ENCODE data around the gene CHST11.

The CHST11 gene

GRCh38 chr12:104454997-104455396 is 1.8 kb upstream of the CHST11 start:
- H3K4me3 ChIP-seq (ENCODE audit: insufficient read depth, low read length, poor library complexity, severe bottlenecking) = no peak overlapping the region
- TF ChIP-seq, protein P1, sequence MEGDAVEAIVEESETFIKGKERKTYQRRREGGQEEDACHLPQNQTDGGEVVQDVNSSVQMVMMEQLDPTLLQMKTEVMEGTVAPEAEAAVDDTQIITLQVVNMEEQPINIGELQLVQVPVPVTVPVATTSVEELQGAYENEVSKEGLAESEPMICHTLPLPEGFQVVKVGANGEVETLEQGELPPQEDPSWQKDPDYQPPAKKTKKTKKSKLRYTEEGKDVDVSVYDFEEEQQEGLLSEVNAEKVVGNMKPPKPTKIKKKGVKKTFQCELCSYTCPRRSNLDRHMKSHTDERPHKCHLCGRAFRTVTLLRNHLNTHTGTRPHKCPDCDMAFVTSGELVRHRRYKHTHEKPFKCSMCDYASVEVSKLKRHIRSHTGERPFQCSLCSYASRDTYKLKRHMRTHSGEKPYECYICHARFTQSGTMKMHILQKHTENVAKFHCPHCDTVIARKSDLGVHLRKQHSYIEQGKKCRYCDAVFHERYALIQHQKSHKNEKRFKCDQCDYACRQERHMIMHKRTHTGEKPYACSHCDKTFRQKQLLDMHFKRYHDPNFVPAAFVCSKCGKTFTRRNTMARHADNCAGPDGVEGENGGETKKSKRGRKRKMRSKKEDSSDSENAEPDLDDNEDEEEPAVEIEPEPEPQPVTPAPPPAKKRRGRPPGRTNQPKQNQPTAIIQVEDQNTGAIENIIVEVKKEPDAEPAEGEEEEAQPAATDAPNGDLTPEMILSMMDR (IDR thresholded peaks at IDR 0.05; ENCODE audit: insufficient read depth, low read length, poor library complexity, severe bottlenecking) = no peak
- no peak for TF ChIP-seq EZH2phosphoT487 (conservative IDR thresholded peaks at IDR 0.05; ENCODE audit: low read length)
- no peaks in the 10 kb centered on the region for H4K20me1 ChIP-seq (ENCODE audit: low read depth, low read length)
- no peaks in the 10 kb centered on the region for H3K9me2 ChIP-seq (replicated peaks; ENCODE audit: insufficient read depth, low read length)
- H3K79me2 ChIP-seq (ENCODE audit: insufficient read depth, low read length) = no peaks in the 10 kb centered on the region
- H3K4me2 ChIP-seq (ENCODE audit: low read depth, low read length, poor library complexity, severe bottlenecking) = no peak overlapping the region
- H3K9me3 ChIP-seq (ENCODE audit: insufficient read depth, low read length) = 0 out of 2 replicates have a peak, but pooled peaks cover 7% of the 10 kb centered on the region
- no peak overlapping the region for H2AFZ ChIP-seq (ENCODE audit: low read depth, low read length, severe bottlenecking)
- H3K36me3 ChIP-seq (ENCODE audit: low read length) = no peaks in the 10 kb centered on the region
- no peaks in the 10 kb centered on the region for H3K27me3 ChIP-seq (ENCODE audit: low read length)
- H3K27ac ChIP-seq (ENCODE audit: low read depth, low read length) = no peak overlapping the region
- H3F3A ChIP-seq (ENCODE audit: insufficient read depth) = no peaks in the 10 kb centered on the region
- H3K9ac ChIP-seq (ENCODE audit: low read length) = no peak overlapping the region

DNA sequence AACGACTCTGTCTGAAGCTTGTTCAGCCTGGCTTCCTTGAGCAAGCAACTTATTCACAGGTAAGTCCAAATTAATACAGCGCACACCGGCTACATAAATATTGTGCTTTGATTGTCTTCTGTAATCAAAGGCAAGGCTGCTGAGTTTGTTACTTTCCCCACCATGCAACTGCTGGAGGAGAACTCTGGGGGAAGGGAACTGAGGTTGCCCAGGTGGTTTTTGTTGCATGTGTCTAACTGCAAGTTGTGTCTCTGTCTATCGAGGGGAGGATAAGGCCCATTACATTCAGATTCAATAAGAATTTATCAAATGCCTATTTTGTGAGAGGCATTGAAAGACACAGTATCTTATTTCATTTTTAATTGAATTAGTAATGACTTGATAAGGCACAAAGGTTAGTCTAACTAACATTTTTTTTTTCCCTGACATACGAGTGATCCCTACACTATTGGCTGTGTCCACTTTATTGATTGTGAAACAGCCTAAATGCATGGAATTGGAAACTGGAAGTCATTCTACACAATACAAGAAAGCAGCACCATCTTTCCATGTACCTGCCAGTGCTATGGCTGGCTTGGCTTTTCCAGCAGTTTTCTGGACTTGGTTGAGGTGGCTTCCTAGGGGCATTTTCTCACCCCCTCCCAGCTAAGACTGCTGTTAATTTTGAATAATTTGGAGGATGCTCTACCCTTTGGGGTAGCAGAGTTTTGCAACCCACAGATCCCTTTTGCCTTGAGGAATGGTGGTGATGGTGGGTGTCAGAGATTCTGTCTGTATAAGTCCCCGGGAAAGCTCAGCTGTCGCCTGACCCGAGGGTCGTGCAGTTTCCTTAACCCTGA is 951 bp upstream of the CHST11 start:
- Histone ChIP-seq H3K9ac (ENCODE audit: low read length) (no peak overlapping the region), H3K27ac (ENCODE audit: low read depth, low read length) (no peak overlapping the region), H3F3A (ENCODE audit: insufficient read depth) (no peaks in the 10 kb centered on the region), H3K4me3 (ENCODE audit: insufficient read depth, low read length, poor library complexity, severe bottlenecking) (peak overlapping the region; percentile 59), H2AFZ (ENCODE audit: low read depth, low read length, severe bottlenecking) (no peak overlapping the region), H4K20me1 (ENCODE audit: low read depth, low read length) (no peaks in the 10 kb centered on the region), H3K36me3 (ENCODE audit: low read length) (no peaks in the 10 kb centered on the region), H3K9me2 (replicated peaks; ENCODE audit: insufficient read depth, low read length) (no peaks in the 10 kb centered on the region), H3K79me2 (ENCODE audit: insufficient read depth, low read length) (no peaks in the 10 kb centered on the region), H3K9me3 (ENCODE audit: insufficient read depth, low read length) (0 out of 2 replicates have a peak, but pooled peaks cover 3% of the 10 kb centered on the region), H3K27me3 (ENCODE audit: low read length) (no peaks in the 10 kb centered on the region), H3K4me2 (ENCODE audit: low read depth, low read length, poor library complexity, severe bottlenecking) (peak overlapping the region; percentile 84)
- TF ChIP-seq, protein P1 (IDR thresholded peaks at IDR 0.05; ENCODE audit: insufficient read depth, low read length, poor library complexity, severe bottlenecking) = no peak
- no peak for TF ChIP-seq EZH2phosphoT487 (conservative IDR thresholded peaks at IDR 0.05; ENCODE audit: low read length)

- H3K9ac ChIP-seq (ENCODE audit: low read length) = peak overlapping the region; percentile 46
- no peaks in the 10 kb centered on the region for H4K20me1 ChIP-seq (ENCODE audit: low read depth, low read length)
- H3K9me3 ChIP-seq (ENCODE audit: insufficient read depth, low read length) = no peaks in the 10 kb centered on the region
- H3K79me2 ChIP-seq (ENCODE audit: insufficient read depth, low read length) = no peaks in the 10 kb centered on the region
- 0 out of 2 replicates have a peak, but pooled peaks have one; percentile 51 for TF ChIP-seq EZH2phosphoT487 (conservative IDR thresholded peaks at IDR 0.05; ENCODE audit: low read length)
- TF ChIP-seq, protein P1 (IDR thresholded peaks at IDR 0.05; ENCODE audit: insufficient read depth, low read length, poor library complexity, severe bottlenecking) = peak; percentile 38
- no peaks in the 10 kb centered on the region for H3K27me3 ChIP-seq (ENCODE audit: low read length)
- H3F3A ChIP-seq (ENCODE audit: insufficient read depth) = no peaks in the 10 kb centered on the region
- H3K4me3 ChIP-seq (ENCODE audit: insufficient read depth, low read length, poor library complexity, severe bottlenecking) = peak overlapping the region; percentile 59
- peak overlapping the region; percentile 82 for H2AFZ ChIP-seq (ENCODE audit: low read depth, low read length, severe bottlenecking)
- no peaks in the 10 kb centered on the region for H3K36me3 ChIP-seq (ENCODE audit: low read length)
- peak overlapping the region; percentile 84 for H3K4me2 ChIP-seq (ENCODE audit: low read depth, low read length, poor library complexity, severe bottlenecking)
- H3K9me2 ChIP-seq (replicated peaks; ENCODE audit: insufficient read depth, low read length) = no peaks in the 10 kb centered on the region
- H3K27ac ChIP-seq (ENCODE audit: low read depth, low read length) = no peak overlapping the region
Observed at GRCh38 chr12:104456950-104457745, 400 bp downstream of the CHST11 start.
